Measurements from ENCODE around the gene MEI1.

GRCh38 chr22:41798736-41799135, 99.4 kb downstream of the MEI1 start:
- TF ChIP-seq, protein P1, sequence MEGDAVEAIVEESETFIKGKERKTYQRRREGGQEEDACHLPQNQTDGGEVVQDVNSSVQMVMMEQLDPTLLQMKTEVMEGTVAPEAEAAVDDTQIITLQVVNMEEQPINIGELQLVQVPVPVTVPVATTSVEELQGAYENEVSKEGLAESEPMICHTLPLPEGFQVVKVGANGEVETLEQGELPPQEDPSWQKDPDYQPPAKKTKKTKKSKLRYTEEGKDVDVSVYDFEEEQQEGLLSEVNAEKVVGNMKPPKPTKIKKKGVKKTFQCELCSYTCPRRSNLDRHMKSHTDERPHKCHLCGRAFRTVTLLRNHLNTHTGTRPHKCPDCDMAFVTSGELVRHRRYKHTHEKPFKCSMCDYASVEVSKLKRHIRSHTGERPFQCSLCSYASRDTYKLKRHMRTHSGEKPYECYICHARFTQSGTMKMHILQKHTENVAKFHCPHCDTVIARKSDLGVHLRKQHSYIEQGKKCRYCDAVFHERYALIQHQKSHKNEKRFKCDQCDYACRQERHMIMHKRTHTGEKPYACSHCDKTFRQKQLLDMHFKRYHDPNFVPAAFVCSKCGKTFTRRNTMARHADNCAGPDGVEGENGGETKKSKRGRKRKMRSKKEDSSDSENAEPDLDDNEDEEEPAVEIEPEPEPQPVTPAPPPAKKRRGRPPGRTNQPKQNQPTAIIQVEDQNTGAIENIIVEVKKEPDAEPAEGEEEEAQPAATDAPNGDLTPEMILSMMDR (IDR thresholded peaks at IDR 0.05; ENCODE audit: poor library complexity): no peak
- TF ChIP-seq EZH2phosphoT487 (IDR thresholded peaks at IDR 0.05; ENCODE audit: low read depth, severe bottlenecking, unreplicated experiment) (no peak), EZH2 (IDR thresholded peaks at IDR 0.05; ENCODE audit: borderline replicate concordance) (no peak)
